RWPE2 (cell line): ENCODE results near the gene RBM39.
A peak's percentile ranks its signal among the peaks of the same experiment; 100 is the strongest.

Experiments
- ATAC-seq: fragments of 200-7000 bp; cut with Tn5 transposase; 3 replicates; pipeline ENCODE4 v1.9.1; 2021; ENCODE audit warnings: low read depth
- DNase-seq: peaks from one replicate; pipeline ENCODE4 v3.0.0-alpha.2; 2020; ENCODE audit warnings: low spot score
- H3K27ac ChIP-seq: fragments of 450-650 bp; 2 replicates; pipeline ENCODE4 v1.5.1; 2017; ENCODE audit warnings: mild to moderate bottlenecking; ENCODE audit not compliant: poor library complexity, severe bottlenecking
- H3K27me3 ChIP-seq: fragments of 250-450 bp; sonication (Bioruptor Pico); 2 replicates; pipeline ENCODE4 v1.5.1; 2021; ENCODE audit warnings: mild to moderate bottlenecking, moderate library complexity; ENCODE audit not compliant: insufficient read depth, poor library complexity, severe bottlenecking
- H3K36me3 ChIP-seq: fragments of 250-450 bp; sonication (Bioruptor Pico); 2 replicates; pipeline ENCODE4 v1.5.1; 2020; ENCODE audit warnings: low read depth, mild to moderate bottlenecking, moderate library complexity
- H3K4me1 ChIP-seq: fragments of 250-450 bp; sonication (Bioruptor Pico); 2 replicates; pipeline ENCODE4 v1.5.1; 2021; ENCODE audit warnings: mild to moderate bottlenecking, moderate library complexity; ENCODE audit not compliant: insufficient read depth, poor library complexity, severe bottlenecking
- H3K4me3 ChIP-seq: fragments of 250-450 bp; sonication (Bioruptor Pico); 2 replicates; pipeline ENCODE4 v1.5.1; 2021; ENCODE audit warnings: mild to moderate bottlenecking, moderate library complexity; ENCODE audit not compliant: severe bottlenecking
- H3K9me3 ChIP-seq: fragments of 250-450 bp; sonication (Bioruptor Pico); 2 replicates; pipeline ENCODE4 v1.5.1; 2021; ENCODE audit warnings: mild to moderate bottlenecking, moderate library complexity; ENCODE audit not compliant: severe bottlenecking
- TF ChIP-seq, protein P1 (sequence below): fragments of 450-650 bp; IDR thresholded peaks from one replicate; pipeline ENCODE4 v1.5.1; 2017; ENCODE audit warnings: mild to moderate bottlenecking, moderate library complexity; ENCODE audit not compliant: poor library complexity, severe bottlenecking

Gene RBM39

DNA sequence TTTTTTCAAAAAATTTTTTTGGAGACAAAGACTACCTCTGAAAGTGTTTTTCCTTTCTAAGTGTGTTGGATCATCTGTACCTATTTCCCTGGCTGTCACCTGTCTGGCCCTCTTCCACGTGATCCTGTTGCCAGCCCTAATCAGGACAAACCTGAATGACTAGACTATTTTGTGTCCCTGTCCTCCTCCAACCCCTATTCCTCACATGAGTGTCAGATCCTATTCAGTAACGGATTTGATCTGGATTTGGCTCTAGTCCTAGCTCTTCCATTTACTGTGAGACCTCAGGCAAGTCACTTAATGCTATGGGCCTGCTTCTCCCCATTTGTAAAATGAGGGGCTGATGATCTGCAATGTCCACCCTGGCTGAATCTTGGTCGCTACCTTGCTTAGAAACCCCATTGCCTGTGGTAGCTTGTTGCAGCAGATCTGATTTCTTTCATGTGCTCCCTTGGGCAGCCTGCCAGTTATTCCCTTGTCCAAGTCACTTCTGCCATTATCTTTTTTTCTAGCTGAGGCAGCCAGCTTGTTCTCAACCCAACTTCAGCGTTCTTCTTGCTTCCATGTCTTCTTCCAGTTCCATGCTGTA, 34.5 kb upstream of the RBM39 start:
- no peaks in the 10 kb centered on the region for H3K27me3 ChIP-seq
- H3K9me3 ChIP-seq, result no peaks in the 10 kb centered on the region
- TF ChIP-seq, protein P1, sequence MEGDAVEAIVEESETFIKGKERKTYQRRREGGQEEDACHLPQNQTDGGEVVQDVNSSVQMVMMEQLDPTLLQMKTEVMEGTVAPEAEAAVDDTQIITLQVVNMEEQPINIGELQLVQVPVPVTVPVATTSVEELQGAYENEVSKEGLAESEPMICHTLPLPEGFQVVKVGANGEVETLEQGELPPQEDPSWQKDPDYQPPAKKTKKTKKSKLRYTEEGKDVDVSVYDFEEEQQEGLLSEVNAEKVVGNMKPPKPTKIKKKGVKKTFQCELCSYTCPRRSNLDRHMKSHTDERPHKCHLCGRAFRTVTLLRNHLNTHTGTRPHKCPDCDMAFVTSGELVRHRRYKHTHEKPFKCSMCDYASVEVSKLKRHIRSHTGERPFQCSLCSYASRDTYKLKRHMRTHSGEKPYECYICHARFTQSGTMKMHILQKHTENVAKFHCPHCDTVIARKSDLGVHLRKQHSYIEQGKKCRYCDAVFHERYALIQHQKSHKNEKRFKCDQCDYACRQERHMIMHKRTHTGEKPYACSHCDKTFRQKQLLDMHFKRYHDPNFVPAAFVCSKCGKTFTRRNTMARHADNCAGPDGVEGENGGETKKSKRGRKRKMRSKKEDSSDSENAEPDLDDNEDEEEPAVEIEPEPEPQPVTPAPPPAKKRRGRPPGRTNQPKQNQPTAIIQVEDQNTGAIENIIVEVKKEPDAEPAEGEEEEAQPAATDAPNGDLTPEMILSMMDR, result no peak
- H3K4me1 ChIP-seq, result peaks cover 27% of the 10 kb centered on the region
- H3K4me3 ChIP-seq, result no peak overlapping the region
- DNase-seq, result no peak
- no peak overlapping the region for H3K27ac ChIP-seq
- ATAC-seq, result no peak
- H3K36me3 ChIP-seq, result peaks cover 45% of the 10 kb centered on the region

DNA sequence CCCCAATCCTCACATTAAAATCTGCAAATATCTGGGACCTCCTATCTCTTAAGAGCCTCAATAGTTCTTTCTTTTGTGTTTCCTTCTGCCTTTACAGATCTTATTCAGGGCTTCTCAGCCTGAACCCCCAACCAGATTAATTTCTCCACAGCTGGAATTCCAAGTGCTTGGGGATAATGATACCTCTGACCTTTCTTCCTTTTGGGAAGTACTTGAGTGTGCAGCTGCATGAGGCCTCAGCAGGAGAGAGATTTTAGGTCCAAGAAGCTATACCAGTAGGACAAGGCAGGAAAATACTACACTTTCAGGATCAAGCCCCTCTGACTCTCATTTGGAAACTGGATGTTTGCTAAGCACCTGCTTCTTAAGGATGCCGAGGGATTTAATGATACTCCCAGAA, 32.3 kb upstream of the RBM39 start:
- Histone ChIP-seq H3K4me1 (peaks cover 29% of the 10 kb centered on the region), H3K27ac (no peak overlapping the region), H3K9me3 (no peaks in the 10 kb centered on the region), H3K4me3 (no peak overlapping the region), H3K36me3 (peaks cover 33% of the 10 kb centered on the region), H3K27me3 (no peaks in the 10 kb centered on the region)
- DNase-seq (no peak), ATAC-seq (no peak)
- TF ChIP-seq, protein P1, result no peak

DNA sequence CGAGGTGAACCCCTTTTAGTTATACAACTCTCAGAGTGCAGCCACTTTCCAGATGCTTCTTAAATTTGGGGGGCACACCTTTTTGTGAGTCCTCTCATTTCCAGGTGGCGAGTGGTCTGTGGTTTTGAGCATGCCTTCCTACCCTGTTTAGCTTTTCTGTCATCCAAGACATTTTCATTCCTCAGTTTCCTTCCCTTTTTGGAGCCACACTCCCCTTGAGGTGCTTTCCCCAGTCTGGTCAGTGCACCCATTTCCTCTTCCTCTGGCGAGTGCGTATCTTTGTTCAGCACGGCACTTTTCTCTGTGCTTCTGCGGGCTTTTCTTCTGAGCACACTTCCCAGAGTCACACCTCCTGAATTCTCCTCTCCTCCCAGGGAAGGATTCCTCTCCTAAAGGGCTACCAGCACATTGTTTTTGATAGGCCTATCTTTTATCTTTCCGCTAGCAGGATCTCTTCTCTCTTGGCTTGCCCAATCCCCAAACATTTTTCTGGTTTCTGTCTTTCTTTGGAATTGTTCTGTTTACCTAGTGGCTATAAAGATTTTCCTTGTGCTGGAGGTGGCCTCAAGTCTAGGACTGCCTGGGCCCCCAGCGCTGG, 31.2 kb upstream of the RBM39 start:
- Histone ChIP-seq H3K4me1 (peaks cover 38% of the 10 kb centered on the region), H3K9me3 (no peaks in the 10 kb centered on the region), H3K36me3 (peaks cover 23% of the 10 kb centered on the region), H3K27me3 (no peaks in the 10 kb centered on the region), H3K4me3 (peak overlapping the region; percentile 91), H3K27ac (peak overlapping the region; percentile 61)
- DNase-seq (no peak), ATAC-seq (no peak)
- TF ChIP-seq, protein P1, result no peak

DNA sequence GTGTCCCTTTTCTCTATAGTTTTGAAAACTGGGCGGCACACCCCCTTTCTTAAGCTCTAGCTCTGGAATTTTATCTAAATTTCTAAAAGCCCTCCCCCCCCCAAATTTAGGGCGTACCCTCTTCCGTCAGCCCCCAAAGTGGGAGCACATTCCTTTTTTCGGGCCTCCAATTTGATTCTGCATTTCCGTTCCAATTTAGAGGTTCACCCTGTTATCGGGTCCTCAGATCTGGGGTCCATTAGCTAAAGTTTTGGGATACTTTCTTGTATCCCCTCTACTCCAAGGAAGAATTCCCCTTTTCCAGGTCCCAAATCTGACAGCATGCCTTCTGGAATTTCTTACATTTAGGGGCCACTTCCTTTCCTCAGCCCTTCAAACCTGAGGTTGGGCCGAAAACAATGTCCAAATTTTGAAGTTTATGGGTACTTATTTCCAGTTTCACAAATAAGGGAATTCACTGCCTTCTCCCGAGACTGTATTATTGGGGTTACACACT, 30.6 kb upstream of the RBM39 start:
- H3K9me3 ChIP-seq, result no peaks in the 10 kb centered on the region
- TF ChIP-seq, protein P1, result no peak
- H3K27me3 ChIP-seq, result no peaks in the 10 kb centered on the region
- H3K4me3 ChIP-seq, result peak overlapping the region; percentile 91
- H3K36me3 ChIP-seq, result peaks cover 16% of the 10 kb centered on the region
- peak overlapping the region; percentile 61 for H3K27ac ChIP-seq
- no peak for ATAC-seq
- DNase-seq, result no peak
- peaks cover 38% of the 10 kb centered on the region for H3K4me1 ChIP-seq
